Measurements from ENCODE around the gene SMARCC1.
"Not testable (repeated sequence)": the region's sequence is repeated elsewhere in the genome, so short reads cannot be mapped to it uniquely, and the experiment has no call there.

Gene SMARCC1

GRCh38 chr3:47722859-47723258 is 58.8 kb downstream of the SMARCC1 start:
- no peaks in the 10 kb centered on the region for H3K9me3 ChIP-seq (ENCODE audit: severe bottlenecking)
- DNase-seq: no peak
- no peak for TF ChIP-seq CTCF (IDR thresholded peaks at IDR 0.05; ENCODE audit: low read depth, low read length)
- peaks cover 84% of the 10 kb centered on the region for H3K36me3 ChIP-seq
- no peak overlapping the region for H3K27ac ChIP-seq
- no peaks in the 10 kb centered on the region for H3K27me3 ChIP-seq (ENCODE audit: insufficient read depth, low read depth, severe bottlenecking)
- no peak overlapping the region for H3K4me3 ChIP-seq (ENCODE audit: low read depth, low read length)

- DNase-seq; H3K27me3 ChIP-seq (ENCODE audit: insufficient read depth, low read depth, severe bottlenecking); H3K9me3 ChIP-seq (ENCODE audit: severe bottlenecking); H3K27ac ChIP-seq; H3K4me3 ChIP-seq (ENCODE audit: low read depth, low read length): not testable (repeated sequence)
- peaks cover 95% of the 10 kb centered on the region for H3K36me3 ChIP-seq
Measured at GRCh38 chr3:47717448-47717847, 64.2 kb downstream of the SMARCC1 start.

GRCh38 chr3:47716656-47717055 is 65.0 kb downstream of the SMARCC1 start:
- no peak for TF ChIP-seq CTCF (IDR thresholded peaks at IDR 0.05; ENCODE audit: low read depth, low read length)
- Histone ChIP-seq H3K9me3 (ENCODE audit: severe bottlenecking) (no peaks in the 10 kb centered on the region), H3K4me3 (ENCODE audit: low read depth, low read length) (no peak overlapping the region), H3K27ac (no peak overlapping the region), H3K27me3 (ENCODE audit: insufficient read depth, low read depth, severe bottlenecking) (no peaks in the 10 kb centered on the region), H3K36me3 (peaks cover 98% of the 10 kb centered on the region)
- no peak for DNase-seq

- no peak for TF ChIP-seq CTCF (IDR thresholded peaks at IDR 0.05; ENCODE audit: low read depth, low read length)
- Histone ChIP-seq H3K36me3 (peaks cover 98% of the 10 kb centered on the region), H3K9me3 (ENCODE audit: severe bottlenecking) (no peaks in the 10 kb centered on the region), H3K27ac (no peak overlapping the region), H3K4me3 (ENCODE audit: low read depth, low read length) (no peak overlapping the region), H3K27me3 (ENCODE audit: insufficient read depth, low read depth, severe bottlenecking) (no peaks in the 10 kb centered on the region)
- DNase-seq: no peak
Measured at GRCh38 chr3:47715928-47716327, 65.8 kb downstream of the SMARCC1 start.

GRCh38 chr3:47714606-47715005 is 67.1 kb downstream of the SMARCC1 start:
- DNase-seq: no peak
- TF ChIP-seq CTCF (IDR thresholded peaks at IDR 0.05; ENCODE audit: low read depth, low read length): no peak
- Histone ChIP-seq H3K36me3 (peaks cover 98% of the 10 kb centered on the region), H3K9me3 (ENCODE audit: severe bottlenecking) (no peaks in the 10 kb centered on the region), H3K4me3 (ENCODE audit: low read depth, low read length) (no peak overlapping the region), H3K27ac (no peak overlapping the region), H3K27me3 (ENCODE audit: insufficient read depth, low read depth, severe bottlenecking) (no peaks in the 10 kb centered on the region)

GRCh38 chr3:47713655-47714054 is 68.0 kb downstream of the SMARCC1 start:
- no peak for DNase-seq
- no peaks in the 10 kb centered on the region for H3K9me3 ChIP-seq (ENCODE audit: severe bottlenecking)
- H3K27me3 ChIP-seq (ENCODE audit: insufficient read depth, low read depth, severe bottlenecking): no peaks in the 10 kb centered on the region
- no peak overlapping the region for H3K4me3 ChIP-seq (ENCODE audit: low read depth, low read length)
- peaks cover 98% of the 10 kb centered on the region for H3K36me3 ChIP-seq
- H3K27ac ChIP-seq: no peak overlapping the region
- TF ChIP-seq CTCF (IDR thresholded peaks at IDR 0.05; ENCODE audit: low read depth, low read length): no peak

Data from WERI-Rb-1 (cell line).